Cerebellar nuclear complex (tissue), 1 donor: ENCODE data around the gene VBP1.
"Not testable (repeated sequence)": the region's sequence is repeated elsewhere in the genome, so short reads cannot be mapped to it uniquely, and the experiment has no call there.

ENCODE experiments used
- DNase-seq, 2 experiments: peaks; one replicate each; lab custom pipeline; 2025; lab: John Stamatoyannopoulos, UW

The VBP1 gene

GRCh38 chrX:155263854-155264628 lies 47.8 kb downstream of the VBP1 start, which contains the start of gene RAB39B:
Gene RAB39B (minus strand): TSS chrX:155264491. CDS start chrX:155264288, 203 bp downstream.
- DNase-seq, result peak in 1 of 2 experiments; percentile 26

DNA sequence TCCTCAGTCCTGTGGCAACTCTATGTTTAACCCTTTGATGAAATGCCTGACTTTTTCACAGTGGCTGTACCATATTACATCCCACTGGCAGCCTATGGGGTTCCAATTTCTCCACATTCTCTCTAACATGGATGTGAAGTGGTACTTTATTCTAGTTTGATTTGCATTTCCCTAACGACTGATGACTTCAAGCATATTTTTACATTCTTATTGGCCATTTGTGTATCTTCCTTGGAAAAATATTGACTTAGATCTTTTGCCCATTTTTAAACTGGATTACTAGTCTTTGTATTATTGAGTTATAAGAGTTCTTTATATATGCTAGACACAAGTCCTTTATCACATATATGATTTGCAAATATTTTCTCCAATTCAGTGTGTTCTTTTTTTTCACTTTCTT lies 50.2 kb downstream of the VBP1 start:
- DNase-seq, result no peak

- not testable (repeated sequence) for DNase-seq
Observed at GRCh38 chrX:155267995-155268394, 51.7 kb downstream of the VBP1 start.

GRCh38 chrX:155270969-155271368 lies 54.7 kb downstream of the VBP1 start:
- no peak for DNase-seq

DNA sequence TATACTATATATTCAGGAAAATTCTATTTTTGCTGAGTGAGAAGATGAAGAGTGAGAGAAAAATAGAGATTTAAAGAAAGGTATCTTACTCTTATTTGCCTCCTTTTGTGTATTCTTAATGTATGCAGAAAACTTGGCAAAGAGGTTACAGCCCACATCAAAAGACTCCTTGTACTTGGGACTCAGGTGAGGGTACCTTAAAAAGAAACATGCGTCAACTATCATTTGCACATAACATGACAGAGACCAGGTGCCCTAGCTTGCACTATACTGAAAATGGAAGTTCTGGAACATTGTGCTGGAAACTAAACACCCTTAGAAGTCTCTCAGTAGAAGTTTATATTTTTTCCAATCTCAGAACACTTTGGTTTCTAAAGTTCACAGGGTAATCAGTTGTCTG lies 63.6 kb downstream of the VBP1 start:
- no peak for DNase-seq
